SKM-1 treated with dmso at 0.1 percent for 144 hours (cell line): Measurements from ENCODE around the gene TBC1D10A.

Experiments used
- DNase-seq: peaks from one replicate; lab custom pipeline; 2025; ENCODE audit not compliant: unreplicated experiment; lab: John Stamatoyannopoulos, UW

TBC1D10A gene

GRCh38 chr22:30326706-30327362, at the start of gene TBC1D10A:
Gene TBC1D10A, minus strand, starts transcription at chr22:30326941. Its CDS starts 60 bp downstream, at chr22:30326881.
- DNase-seq, result peak; percentile 76

GRCh38 chr22:30375312-30375849, 48.6 kb upstream of the TBC1D10A start:
- no peak for DNase-seq

GRCh38 chr22:30373331-30374325, 46.9 kb upstream of the TBC1D10A start:
- no peak for DNase-seq

DNA sequence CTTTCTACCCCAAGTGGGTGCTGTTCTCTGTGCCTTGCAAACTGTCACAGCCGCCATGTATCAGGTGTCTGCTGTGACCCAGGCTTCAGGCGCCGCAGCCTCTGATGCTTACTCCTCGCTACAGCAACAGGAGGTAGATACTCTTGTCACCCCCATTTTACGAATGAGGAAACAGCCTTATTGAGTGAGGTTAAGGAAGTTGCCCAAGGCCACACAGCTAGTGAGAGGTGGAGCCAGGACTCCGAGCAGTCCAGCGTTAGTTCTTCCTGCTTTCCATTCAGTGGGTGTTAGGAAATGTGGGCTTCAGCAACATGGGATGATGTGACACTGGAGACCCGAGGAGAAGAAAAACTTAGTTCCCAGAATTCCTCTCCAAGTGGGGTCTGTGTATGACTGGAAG, 46.2 kb upstream of the TBC1D10A start:
- DNase-seq, result peak; percentile 77

GRCh38 chr22:30371981-30372380, 45.2 kb upstream of the TBC1D10A start:
- no peak for DNase-seq

GRCh38 chr22:30371321-30371720, 44.6 kb upstream of the TBC1D10A start:
- DNase-seq, result no peak

DNA sequence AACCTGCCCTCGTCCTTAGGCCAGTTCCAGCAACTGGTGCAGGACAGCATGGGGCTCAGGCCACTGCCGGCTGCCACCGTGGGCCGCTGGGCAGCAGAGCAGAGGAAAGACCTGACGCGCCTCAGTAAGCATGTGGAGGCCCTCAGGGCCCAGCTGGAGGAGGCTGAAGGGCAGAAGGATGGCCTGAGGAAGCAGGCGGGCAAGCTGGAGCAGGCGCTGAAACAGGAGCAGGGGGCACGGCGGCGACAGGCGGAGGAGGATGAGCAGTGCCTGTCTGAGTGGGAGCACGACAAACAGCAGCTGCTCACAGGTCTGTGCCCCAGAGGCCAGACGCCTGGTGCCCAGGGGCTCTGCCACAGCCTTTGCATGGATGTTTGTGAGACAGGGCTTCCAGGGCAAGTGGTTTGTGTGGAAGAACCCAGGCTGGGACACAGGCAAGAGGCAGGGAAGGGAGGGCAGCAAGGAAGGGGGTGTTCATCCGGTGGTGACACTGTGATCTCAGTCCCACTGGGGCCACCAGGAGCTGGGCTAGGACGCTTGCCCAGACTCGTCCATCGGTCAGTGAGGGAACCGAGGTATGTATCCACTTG, 44.0 kb upstream of the TBC1D10A start:
- no peak for DNase-seq

DNA sequence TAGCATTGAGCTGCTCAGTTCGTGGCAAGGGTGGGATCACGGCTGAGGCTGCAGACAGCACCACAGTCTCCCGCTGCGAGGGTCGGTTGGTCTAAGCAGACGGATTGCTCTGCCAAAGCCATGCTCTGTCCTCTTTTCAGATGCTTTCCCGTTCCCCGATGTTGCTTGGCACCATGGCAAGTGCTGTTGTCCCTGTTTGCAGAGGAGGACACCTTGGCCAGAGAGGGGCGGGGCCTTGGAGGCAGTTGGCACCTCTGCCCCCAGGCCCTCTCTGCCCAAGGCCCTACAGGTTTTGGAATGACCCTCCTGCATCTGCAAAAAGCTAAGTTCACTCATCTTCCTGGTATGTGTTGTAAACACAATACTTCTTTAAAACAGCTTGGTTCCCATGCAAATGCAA, 41.7 kb upstream of the TBC1D10A start:
- DNase-seq, result no peak

DNA sequence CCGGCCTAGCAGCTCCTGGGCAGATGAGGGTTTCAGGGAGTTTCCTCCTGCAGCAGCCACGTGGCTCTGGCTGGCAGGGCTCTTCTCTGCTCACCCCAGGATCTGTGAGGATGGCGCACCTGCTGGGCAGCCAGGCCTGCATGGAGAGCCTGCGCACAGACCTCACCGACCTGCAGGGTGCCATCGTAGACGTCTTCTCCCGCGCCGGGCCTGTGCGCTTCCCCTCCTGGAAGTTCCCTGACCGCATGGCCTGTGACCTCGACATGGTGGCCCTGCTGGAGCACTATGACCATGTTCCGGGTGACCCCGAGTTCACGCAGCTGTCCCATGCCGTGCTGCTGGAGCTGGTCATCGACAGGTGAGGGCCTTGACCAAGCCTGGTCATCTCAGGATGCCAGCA, 39.1 kb upstream of the TBC1D10A start:
- DNase-seq, result no peak

DNA sequence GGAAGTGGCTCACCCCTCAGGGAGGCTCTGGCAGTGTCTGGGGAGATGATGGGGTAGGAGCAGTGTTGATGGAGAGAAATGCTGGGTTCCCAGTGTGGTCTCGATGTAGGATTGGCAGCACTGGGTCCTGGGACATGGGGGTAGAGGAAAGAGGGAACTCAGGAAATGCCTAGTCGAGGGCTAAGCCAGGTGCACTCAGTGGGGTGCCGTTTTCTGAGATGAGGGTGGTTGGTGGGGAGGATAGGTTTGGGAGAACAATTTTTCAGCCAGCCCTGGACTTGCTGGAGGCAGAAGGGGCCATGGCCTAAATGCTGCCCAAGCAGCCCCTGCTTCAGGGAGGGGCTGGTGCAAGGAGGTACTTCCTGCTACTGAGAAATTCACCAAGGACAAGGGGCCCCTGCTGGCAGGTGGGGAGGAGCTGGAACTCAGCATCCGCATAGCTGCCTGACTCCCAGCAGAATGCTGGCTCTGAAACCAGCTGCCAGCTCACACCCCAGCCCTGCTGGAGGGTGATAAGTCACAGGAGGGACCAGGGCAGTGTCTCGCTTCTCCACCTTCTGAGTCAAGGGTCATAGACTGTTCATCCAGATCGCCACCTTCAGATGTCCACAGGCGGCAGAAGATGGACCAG, 36.0 kb upstream of the TBC1D10A start:
- no peak for DNase-seq

- DNase-seq, result no peak
These were observed 35.3 kb upstream of the TBC1D10A start for GRCh38 chr22:30361916-30362650.

GRCh38 chr22:30358541-30358940, 31.8 kb upstream of the TBC1D10A start:
- no peak for DNase-seq

DNA sequence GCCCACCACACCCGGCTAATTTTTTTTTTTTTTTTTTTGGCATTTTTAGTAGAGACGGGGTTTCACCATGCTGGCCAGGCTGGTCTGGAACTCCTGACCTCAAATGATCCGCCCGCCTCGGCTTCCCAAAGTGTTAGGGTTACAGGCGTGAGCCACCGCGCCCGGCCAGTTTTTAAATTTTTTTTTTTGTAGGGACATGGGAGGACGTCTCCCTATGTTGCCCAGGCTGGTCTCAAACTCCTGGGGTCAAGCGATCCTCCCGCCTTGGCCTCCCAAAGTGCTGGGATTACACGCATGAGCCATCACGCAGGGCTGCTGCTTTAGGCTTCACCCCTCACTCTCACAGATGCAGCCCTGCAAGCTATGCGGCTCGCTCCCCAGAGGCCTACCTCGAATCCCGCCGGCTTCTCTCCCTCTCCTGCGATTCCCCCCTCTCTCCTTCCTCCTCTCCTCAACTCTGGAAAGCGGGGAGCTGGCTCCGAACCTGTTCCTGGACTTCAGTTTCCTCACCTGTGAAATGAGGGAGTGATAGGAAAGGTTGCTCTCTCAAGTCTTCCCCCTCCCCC, 31.0 kb upstream of the TBC1D10A start:
- no peak for DNase-seq

GRCh38 chr22:30357236-30357570, 30.5 kb upstream of the TBC1D10A start:
- DNase-seq, result no peak

GRCh38 chr22:30356449-30357235, 29.9 kb upstream of the TBC1D10A start, which contains the start of the genes CCDC157 and SF3A1:
Gene CCDC157, plus strand, starts transcription at chr22:30357007. Its CDS starts 8,994 bp downstream, at chr22:30366001.
Gene SF3A1, minus strand, starts transcription at chr22:30356894. Its CDS starts 102 bp downstream, at chr22:30356792.
- peak; percentile 70 for DNase-seq

DNA sequence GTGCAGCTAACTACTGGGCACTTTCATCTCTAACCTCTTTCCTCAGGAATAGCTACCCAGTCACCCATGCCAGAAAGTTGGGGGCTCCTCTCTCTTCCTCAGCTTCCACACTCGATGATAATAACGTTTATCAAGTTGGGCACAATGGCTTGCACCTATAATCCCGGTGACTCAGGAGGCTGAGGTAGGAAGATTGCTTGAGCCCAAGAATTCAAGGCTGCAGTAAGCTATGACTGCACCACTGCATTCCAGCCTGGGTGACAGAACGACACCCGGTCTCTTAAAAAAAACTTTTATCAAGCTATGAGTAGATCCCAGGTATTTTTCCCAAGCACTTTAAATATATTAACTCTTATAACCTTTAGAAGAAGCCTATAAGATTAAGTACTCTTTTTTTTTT, 27.9 kb upstream of the TBC1D10A start:
- no peak for DNase-seq

DNA sequence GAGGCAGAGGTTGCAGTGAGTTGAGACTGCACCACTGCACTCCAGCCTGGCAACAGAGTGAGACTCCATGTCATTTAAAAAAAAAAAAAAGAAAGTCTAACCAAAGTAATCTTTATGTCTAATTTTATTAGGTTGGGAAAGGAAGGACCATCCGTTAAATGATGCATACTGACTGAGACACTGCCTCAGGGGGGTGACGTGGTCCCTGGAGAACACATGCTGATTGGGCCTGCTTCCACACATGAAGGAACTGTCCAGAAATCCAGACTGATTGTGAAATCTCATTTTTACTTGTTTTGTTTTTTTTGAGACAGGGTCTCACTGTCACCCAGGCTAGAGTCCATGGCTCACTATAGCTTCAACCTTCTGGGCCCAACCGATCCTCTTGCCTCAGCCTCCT, 24.5 kb upstream of the TBC1D10A start:
- DNase-seq, result no peak

GRCh38 chr22:30348809-30349208, 22.1 kb upstream of the TBC1D10A start:
- DNase-seq, result no peak

DNA sequence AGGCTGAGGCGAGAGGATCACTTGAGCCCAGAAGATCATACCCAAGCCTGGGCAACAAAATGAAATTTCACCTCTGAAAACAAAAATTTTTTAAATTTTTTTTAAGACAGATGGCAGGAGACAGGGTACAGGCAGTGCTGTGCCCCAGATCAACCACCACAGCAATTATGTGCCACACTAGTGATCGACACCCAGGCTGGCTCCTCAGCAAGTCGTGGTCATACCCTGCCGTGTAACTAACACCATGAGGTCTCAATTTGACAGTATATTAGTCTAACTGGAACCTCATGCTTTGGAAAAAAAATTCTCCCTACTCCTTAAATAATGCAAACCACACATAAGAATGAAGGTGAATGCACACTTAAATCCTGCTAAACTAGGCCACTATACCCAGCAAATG, 21.7 kb upstream of the TBC1D10A start:
- DNase-seq, result no peak
